Liver (tissue), 9 donors: ENCODE data around the gene C5orf58. TPM values are rescaled to one million over a fixed set of nuclear protein-coding genes. Genes with fewer than 3 reads are reported as not detected.

Source experiments
- DNase-seq: peaks from one replicate; pipeline ENCODE4 v3.0.0-alpha.2; 2017; ENCODE audit warnings: low spot score
- H3K27ac ChIP-seq, 2 donors: one replicate each; pipeline ENCODE4 v1.7.0; 2013; ENCODE audit warnings: inconsistent platforms in 2 of 2, low read length in 2 of 2, control low read depth in 1 of 2, low read depth in 1 of 2, mild to moderate bottlenecking in 1 of 2
- H3K27me3 ChIP-seq, 4 donors: one replicate each; pipeline versions ENCODE4 v1.6.1 to v1.7.0; 2013; ENCODE audit warnings: low read length in 3 of 4, inconsistent platforms in 1 of 4, mild to moderate bottlenecking in 1 of 4, moderate library complexity in 1 of 4; ENCODE audit not compliant: control insufficient read depth in 4 of 4, insufficient read depth in 4 of 4
- H3K36me3 ChIP-seq, 4 donors: one replicate each; pipeline versions ENCODE4 v1.6.1 to v1.7.0; 2013; ENCODE audit warnings: low read length in 3 of 4, mild to moderate bottlenecking in 3 of 4, low read depth in 1 of 4, moderate library complexity in 1 of 4; ENCODE audit not compliant: control insufficient read depth in 4 of 4, insufficient read depth in 3 of 4
- H3K4me1 ChIP-seq, 4 donors: one replicate each; pipeline versions ENCODE4 v1.6.1 to v1.7.0; 2013; ENCODE audit warnings: low read length in 3 of 4, mild to moderate bottlenecking in 3 of 4, moderate library complexity in 1 of 4; ENCODE audit not compliant: control insufficient read depth in 4 of 4, insufficient read depth in 4 of 4
- H3K4me3 ChIP-seq, 3 donors: one replicate each; pipeline versions ENCODE4 v1.6.1 to v1.7.0; 2013; ENCODE audit warnings: low read length in 3 of 3, control low read depth in 1 of 3, low read depth in 1 of 3, mild to moderate bottlenecking in 1 of 3
- H3K9ac ChIP-seq, 2 donors: one replicate each; pipeline ENCODE4 v1.7.0; 2013; ENCODE audit warnings: low read length in 2 of 2, mild to moderate bottlenecking in 2 of 2, moderate library complexity in 2 of 2, control low read depth in 1 of 2, low read depth in 1 of 2
- H3K9me3 ChIP-seq, 4 donors: one replicate each; pipeline versions ENCODE4 v1.6.1 to v1.7.0; 2013; ENCODE audit warnings: low read length in 3 of 4; ENCODE audit not compliant: control insufficient read depth in 4 of 4
- ATF3 ChIP-seq: IDR thresholded peaks from 2 replicates; pipeline ENCODE4 v1.6.1; 2016; ENCODE audit warnings: antibody characterized with exemption
- CTCF ChIP-seq: fragments of 150-350 bp; IDR thresholded peaks from 2 replicates; pipeline ENCODE4 v1.5.1; 2017; ENCODE audit warnings: improper control_type of control experiment, low read depth, low read length; ENCODE audit not compliant: missing input control
- EGR1 ChIP-seq, 2 donors: IDR thresholded peaks; 2 replicates each; pipeline ENCODE4 v1.6.1; 2016 to 2018; ENCODE audit warnings: antibody characterized with exemption in 2 of 2, low read depth in 2 of 2
- FOXA1 ChIP-seq: IDR thresholded peaks from 2 replicates; pipeline ENCODE4 v1.6.1; 2016; ENCODE audit warnings: antibody characterized with exemption
- FOXA2 ChIP-seq: IDR thresholded peaks from 2 replicates; pipeline ENCODE4 v1.6.1; 2016; ENCODE audit warnings: antibody characterized with exemption
- GABPA ChIP-seq, 2 donors: IDR thresholded peaks in 1 of 2; conservative IDR thresholded peaks in 1 of 2; 2 replicates each; pipeline ENCODE4 v1.6.1; 2016; ENCODE audit warnings: antibody characterized with exemption in 2 of 2, mild to moderate bottlenecking in 1 of 2, moderate library complexity in 1 of 2
- HNF4A ChIP-seq, 2 donors: conservative IDR thresholded peaks; 2 replicates each; pipeline ENCODE4 v1.6.1; 2016; ENCODE audit warnings: antibody characterized with exemption in 2 of 2, mild to moderate bottlenecking in 2 of 2
- HNF4G ChIP-seq: IDR thresholded peaks from 2 replicates; pipeline ENCODE4 v1.6.1; 2016; ENCODE audit warnings: antibody characterized with exemption
- JUND ChIP-seq, 2 donors: IDR thresholded peaks; 2 replicates each; pipeline ENCODE4 v1.6.1; 2016; ENCODE audit warnings: antibody characterized with exemption in 2 of 2
- NR2F2 ChIP-seq: IDR thresholded peaks from 2 replicates; pipeline ENCODE4 v1.6.1; 2016; ENCODE audit warnings: antibody characterized with exemption
- RAD21 ChIP-seq, 2 donors: IDR thresholded peaks; 2 replicates each; pipeline ENCODE4 v1.6.1; 2016; ENCODE audit warnings: antibody characterized with exemption in 2 of 2, mild to moderate bottlenecking in 2 of 2
- REST ChIP-seq: IDR thresholded peaks from 2 replicates; pipeline ENCODE4 v1.6.1; 2016; ENCODE audit warnings: antibody characterized with exemption, mild to moderate bottlenecking
- RXRA ChIP-seq, 2 donors: IDR thresholded peaks; 2 replicates each; pipeline ENCODE4 v1.6.1; 2017 to 2018; ENCODE audit warnings: antibody characterized with exemption in 2 of 2, mild to moderate bottlenecking in 1 of 2
- SP1 ChIP-seq: IDR thresholded peaks from 2 replicates; pipeline ENCODE4 v1.6.1; 2018; ENCODE audit warnings: antibody characterized with exemption, mild to moderate bottlenecking
- TAF1 ChIP-seq: conservative IDR thresholded peaks from 2 replicates; pipeline ENCODE4 v1.6.1; 2016; ENCODE audit warnings: antibody characterized with exemption, mild to moderate bottlenecking
- YY1 ChIP-seq: IDR thresholded peaks from 2 replicates; pipeline ENCODE4 v1.6.1; 2016; ENCODE audit warnings: antibody characterized with exemption, mild to moderate bottlenecking
- ZBTB33 ChIP-seq: IDR thresholded peaks from 2 replicates; pipeline ENCODE4 v1.6.1; 2016; ENCODE audit warnings: antibody characterized with exemption
- WGBS: extraction: QIAGEN DNeasy Blood & Tissue Kit; methylation state at CpG from one replicate; pipeline ENCODE4 v1.1.7; 2013; 5-methylcytosine and 5-hydroxymethylcytosine counted together
- polyA plus RNA-seq, 2 donors: library from polyadenylated mRNA; stranded (reverse) in 1 of 2; unstranded in 1 of 2; fragments of 200-250 nt in 1 of 2; fragments of >200 nt in 1 of 2; fragmentation: Nextera tagmentation in 1 of 2; extraction: Ambion mirVana in 1 of 2; gene quantifications; one replicate each; pipeline versions ENCODE4 v1.2.1 to v1.2.3, GENCODE V29; 2013 to 2015
- total RNA-seq, 2 donors: library from RNA; depleted of rRNA; stranded (reverse); fragments of >200 nt; gene quantifications; one replicate each; pipeline ENCODE4 v1.2.3, GENCODE V29; 2014
- donor health status: healthy.
- donor health status: healthy.
- donor health status: healthy.
- donor health status: healthy.
- donor health status: healthy.

The C5orf58 gene
- total and polyA plus RNA-seq, 4 donors = 0.64 TPM; not detected in 3

GRCh38 chr5:170276140-170276539 lies 43.4 kb downstream of the C5orf58 start:
- H3K36me3 ChIP-seq = peaks cover 0 to 5% (median 1%) of the 10 kb centered on the region in 4 donors
- WGBS = 83% methylated on average over 2 of the region's 2 CpGs
- H3K27ac ChIP-seq = no peak overlapping the region

More at GRCh38 chr5:170276140-170276539, 43.4 kb downstream of the C5orf58 start:
- Histone ChIP-seq H3K4me3 (no peak overlapping the region), H3K4me1 (peaks cover 0 to 9% (median 5%) of the 10 kb centered on the region in 4 donors), H3K27me3 (no peaks in the 10 kb centered on the region), H3K9me3 (no peaks in the 10 kb centered on the region), H3K9ac (no peak overlapping the region)
- TF ChIP-seq CTCF = no peak
- no peak for TF ChIP-seq HNF4A (conservative IDR thresholded peaks at IDR 0.05)
- TF ChIP-seq GABPA (IDR thresholded peaks at IDR 0.05 in 1 of 2, conservative IDR thresholded peaks at IDR 0.05 in 1 of 2) = no peak
- no peak for TF ChIP-seq REST
- no peak for TF ChIP-seq ATF3
- TF ChIP-seq TAF1 = no peak
- TF ChIP-seq NR2F2 = no peak
- TF ChIP-seq FOXA1 = no peak
- TF ChIP-seq JUND (IDR thresholded peaks at IDR 0.05) = no peak
- TF ChIP-seq EGR1 (IDR thresholded peaks at IDR 0.05; ENCODE audit: low read depth in 2 of 2) = no peak
- no peak for TF ChIP-seq SP1
- TF ChIP-seq HNF4G = no peak
- no peak for TF ChIP-seq RXRA (IDR thresholded peaks at IDR 0.05)
- no peak for TF ChIP-seq FOXA2
- no peak for TF ChIP-seq ZBTB33
- no peak for TF ChIP-seq YY1
- TF ChIP-seq RAD21 (IDR thresholded peaks at IDR 0.05) = no peak
- DNase-seq = no peak
